ENCODE data around the gene RAC2.

The RAC2 gene

GRCh38 chr22:37218771-37219411, 25.2 kb downstream of the RAC2 start:
- DNase-seq: peak; percentile 61

GRCh38 chr22:37218399-37218770, 25.7 kb downstream of the RAC2 start:
- DNase-seq: no peak

DNA sequence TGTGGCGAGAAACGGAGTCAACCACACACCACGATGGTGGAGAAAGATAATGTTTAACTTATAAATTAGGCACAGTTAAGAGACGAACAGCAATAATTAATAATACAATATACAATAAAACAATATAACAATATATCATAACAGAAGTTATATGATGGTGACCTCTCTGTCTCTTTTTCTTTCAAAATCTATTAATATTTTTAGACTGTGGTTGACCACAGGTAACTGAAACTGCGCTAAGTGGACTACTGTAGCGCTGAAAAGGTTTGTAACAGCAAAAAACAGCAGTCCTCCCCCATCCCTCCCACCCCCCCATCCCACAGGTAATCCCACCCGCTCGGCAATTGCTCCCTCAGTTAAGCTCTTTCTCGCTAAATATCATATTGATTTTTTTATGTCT, 28.2 kb downstream of the RAC2 start:
- DNase-seq: no peak

GRCh38 chr22:37214731-37215030, 29.4 kb downstream of the RAC2 start:
- no peak for DNase-seq

DNA sequence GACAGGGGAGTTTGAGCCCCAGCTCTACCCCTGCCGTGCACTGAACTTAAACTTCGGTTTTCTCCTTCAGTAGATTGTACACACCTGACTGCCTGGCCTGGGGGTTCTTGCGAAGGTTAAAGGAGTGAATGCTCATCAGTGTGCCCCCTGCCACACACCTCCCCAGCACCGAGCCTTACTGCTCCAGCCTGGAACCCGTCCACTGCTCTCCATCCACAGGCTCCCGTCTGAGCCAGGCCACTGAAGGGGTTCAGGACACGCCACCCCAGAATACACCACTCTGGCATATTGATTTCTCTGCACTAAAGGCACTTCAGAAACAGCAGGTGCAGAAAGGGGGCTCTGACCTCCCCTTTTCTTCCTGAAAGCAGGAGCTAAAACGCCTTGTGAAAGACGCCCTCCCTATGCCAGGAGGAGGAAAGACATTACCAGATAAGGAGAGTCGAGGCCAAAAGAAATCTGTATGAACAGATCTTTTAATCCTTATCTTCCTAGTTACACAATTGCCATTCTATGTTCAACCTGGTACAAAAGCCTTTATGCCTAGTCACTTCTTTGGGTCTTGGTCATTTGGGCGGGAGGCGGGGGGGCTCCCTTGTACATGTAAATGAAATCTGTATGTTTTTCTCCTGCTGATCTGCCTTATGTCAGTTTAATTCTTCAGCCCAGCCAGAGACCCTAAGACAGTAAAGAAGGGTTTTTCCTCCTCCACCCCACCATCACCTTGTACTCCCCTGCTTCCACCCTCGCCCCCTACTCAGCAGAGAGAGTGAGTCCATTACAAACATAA, 29.9 kb downstream of the RAC2 start:
- DNase-seq: no peak

- no peak for DNase-seq
Observed at GRCh38 chr22:37213218-37213855, 30.7 kb downstream of the RAC2 start.

DNA sequence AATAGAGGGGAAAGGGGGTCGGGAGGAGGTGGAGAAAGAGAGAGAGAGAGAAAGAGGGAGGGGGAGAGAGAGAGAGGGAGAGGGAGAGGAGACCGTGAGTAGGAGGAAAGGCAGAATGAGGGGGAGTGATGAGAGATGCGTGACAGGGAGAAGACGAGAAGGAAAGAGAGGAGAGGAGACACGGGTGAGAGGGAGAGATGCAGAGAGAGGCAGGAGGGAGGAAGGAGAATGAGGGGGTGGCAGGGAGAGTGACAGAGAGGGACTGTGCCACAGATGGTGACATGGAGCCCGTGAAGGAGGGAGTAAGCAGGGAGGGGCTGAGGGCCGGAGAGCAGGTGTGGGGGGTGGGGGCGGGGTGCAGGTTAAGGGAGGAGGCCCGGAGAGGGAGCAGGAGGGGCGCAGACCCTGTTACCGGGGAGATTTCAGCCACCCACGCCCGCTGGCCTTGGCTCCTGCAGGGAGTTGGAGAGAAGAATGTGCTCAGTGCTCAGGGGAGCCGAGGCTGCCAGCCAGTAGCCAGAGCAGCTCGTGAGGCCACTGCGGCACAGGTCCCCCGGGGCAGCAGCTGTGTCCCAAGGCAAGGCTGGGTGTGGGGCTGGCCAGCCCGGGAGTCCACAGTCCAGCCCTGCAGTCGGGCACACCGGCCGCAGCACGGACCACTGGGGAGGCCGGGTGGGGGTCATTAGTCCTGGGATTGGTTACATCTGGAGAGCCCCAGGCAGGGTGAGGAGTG, 31.7 kb downstream of the RAC2 start, which contains the start of gene SSTR3:
Gene SSTR3, minus strand, starts transcription at position 304 of the 733 bp plus-strand sequence. CDS start 4,674 bp downstream, outside the sequence.
- no peak for DNase-seq

DNA sequence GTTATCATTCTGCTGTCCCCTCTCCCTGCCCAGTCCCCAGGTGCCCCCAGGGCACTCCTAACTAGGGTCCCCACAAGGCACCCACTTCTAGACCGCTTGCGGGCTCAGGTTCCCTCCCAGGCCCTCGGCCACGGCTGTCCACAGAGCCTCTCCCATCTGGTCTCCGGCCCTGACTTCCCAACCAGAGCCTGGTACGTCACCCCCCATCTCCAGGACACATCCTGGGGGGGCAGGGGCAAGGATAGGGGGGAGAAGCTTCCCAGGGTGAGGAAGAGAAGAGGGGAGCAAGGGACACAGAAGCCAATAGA, 32.2 kb downstream of the RAC2 start:
- DNase-seq: no peak

DNA sequence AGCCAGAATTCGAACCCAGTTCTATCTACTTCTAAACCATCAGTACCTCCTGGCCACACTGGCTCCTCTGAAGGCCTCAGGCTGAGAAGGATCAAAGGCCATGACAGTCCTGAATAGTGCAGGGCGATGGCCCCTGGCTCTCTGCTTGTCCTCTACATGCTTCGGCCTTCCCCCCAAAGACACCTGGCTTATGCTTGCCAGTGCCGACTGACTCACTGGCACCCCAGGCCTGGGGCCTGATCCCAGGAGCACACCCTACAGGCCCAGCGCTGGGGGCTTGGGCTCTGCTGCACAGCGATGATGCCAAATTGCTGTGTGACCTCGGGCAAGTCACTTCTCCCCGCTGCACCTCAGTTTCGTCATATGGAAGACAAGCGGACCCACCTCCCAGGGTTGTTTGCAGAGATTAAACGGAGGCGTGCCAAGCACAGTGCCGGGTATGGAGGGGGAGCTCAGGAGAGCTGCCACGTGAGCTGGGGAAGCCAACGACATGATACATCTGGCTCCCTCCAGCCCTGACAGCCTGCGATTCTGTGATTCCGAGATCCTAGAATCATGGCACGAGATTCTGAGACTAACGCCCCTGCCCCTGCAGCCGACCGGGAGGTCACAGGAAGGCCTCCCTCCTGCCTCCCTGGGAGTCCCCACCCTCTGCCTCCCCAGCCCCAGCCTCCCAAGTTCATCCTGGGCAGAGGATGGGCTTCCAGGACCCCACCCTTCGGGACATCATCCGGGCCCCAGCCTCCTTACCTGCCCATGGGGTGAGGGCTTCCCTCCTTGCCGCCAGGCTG, 32.8 kb downstream of the RAC2 start:
- no peak for DNase-seq

DNA sequence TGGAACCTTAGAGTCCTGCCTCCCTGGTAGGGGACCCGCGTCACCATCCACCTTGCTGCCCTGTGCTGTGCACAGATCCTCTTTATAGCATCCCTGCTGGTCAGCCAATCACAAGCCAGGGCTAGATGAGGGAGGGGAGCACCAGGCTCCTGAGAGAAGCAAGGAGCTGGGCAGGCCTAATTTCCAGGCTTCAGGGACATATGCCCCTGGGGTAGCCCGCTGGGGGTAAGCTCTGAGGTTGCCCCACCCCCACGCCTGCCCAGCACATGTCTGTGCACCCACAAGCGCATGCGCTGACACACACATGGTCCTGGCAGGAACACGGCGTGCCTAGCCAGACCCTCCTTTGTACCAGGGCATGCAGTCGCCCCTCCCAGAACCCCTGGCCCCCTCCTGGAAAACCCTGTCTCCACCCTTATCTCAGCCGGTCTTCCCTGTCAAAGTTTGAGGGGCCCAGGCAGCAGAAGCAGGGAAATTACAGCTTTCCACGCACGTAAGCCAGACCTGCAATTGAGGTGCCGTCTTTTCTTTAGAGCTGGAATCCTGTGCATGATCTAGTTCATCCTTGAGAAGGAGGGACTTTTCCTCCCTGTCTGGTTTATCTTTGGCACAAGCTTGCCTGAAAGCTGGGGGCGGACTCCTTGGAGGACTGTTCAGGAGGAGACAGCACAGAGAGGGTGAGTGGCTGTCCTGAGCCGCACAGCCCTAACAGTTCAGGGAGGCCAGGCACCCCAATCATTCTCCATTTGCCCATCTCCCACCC, 33.8 kb downstream of the RAC2 start:
- DNase-seq: no peak

DNA sequence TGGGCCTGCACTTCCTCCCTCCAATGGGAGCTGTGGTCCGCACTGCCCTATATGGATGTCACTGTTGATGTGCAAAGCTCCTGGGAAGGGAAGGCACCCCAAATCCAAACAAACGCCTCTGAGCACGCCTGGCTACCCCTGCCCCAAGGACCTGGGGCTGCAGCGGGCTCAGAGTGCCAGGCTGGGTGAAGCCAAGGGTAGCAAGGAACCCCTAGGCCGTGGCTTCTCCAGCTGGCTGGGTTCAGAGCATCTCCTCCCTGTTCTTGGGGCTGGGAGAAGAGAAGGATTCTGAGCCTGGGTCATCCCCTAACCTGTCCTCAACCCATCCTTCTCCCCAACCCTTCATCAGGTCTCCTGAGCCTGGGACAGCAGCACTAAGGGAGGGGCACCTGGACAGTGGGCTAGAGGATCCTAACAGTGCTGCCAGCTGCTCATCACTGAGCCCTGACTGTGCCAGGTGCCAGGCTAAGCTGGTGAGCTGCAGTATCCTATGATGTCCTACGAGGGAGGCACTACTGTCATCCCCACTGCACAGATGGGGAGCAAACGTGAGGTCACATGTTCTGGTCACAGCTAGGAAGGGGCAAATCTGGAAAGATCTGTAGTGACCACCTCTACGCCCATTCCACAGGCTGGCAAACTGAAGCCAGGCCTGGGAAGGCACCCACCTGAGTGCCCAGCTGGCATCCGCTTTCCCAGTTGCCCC, 34.8 kb downstream of the RAC2 start:
- no peak for DNase-seq

- DNase-seq: no peak
Observed at GRCh38 chr22:37208401-37209139, 35.5 kb downstream of the RAC2 start.

- no peak for DNase-seq
Observed at GRCh38 chr22:37207981-37208380, 36.1 kb downstream of the RAC2 start.

GRCh38 chr22:37206841-37207821, 36.9 kb downstream of the RAC2 start:
- DNase-seq: no peak

- DNase-seq: no peak
Observed at GRCh38 chr22:37206118-37206840, 37.8 kb downstream of the RAC2 start.

DNA sequence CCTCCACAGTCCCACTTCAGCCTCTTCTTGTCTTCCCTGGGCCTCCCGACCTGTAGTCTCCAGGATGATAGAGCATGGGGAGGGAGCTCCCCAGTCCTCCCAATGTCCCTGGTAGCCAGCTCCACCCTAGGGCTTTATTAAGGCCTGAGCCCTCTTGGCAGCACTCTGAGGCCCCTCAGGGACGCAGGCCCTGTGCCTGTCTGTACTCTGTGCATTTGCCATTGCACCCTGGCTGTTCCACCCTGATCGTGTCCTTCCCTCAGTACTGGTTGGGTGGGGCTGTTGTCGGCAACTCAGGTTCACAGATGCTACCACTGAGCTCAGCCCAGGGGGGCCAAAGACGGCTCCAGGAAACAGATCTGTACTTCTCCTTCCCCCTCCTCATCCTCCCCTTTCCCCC, 39.0 kb downstream of the RAC2 start:
- DNase-seq: no peak

DNA sequence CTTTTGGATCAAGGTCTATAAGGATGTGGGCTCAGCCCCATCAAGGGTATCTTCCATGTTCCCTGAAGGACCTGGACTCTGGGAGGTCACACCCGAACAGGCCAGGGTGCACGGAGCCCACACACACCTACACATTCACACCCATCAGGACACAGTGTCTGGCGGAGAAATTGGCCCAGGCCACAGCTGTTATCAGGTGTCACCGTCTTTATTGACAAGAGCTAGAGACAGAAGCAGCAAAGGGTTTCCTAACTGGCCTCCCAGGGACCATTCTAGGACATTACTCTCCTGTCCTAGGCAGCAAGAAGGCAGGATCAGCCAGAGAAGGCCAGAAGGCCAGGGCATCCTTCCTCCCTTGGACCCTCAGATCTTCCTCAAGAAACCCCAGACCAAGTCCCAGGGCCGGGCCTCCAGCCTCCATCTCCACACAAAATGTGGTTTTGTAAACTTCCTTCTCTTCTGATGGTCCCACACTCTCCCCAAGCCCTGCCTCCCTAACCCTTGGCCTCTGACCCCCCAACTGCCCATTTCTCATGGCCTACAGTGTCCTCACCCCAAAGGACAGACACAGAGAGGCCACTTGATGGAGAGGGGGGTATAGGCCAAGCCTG, 39.9 kb downstream of the RAC2 start:
- DNase-seq: no peak

- no peak for DNase-seq
Observed at GRCh38 chr22:37203354-37204044, 40.6 kb downstream of the RAC2 start.

Measured in activated CD4-positive, alpha-beta T cell treated with anti-CD3 and anti-CD28 coated beads, Interleukin-2, Interleukin-6, amounts not matched to agents 100 ng/mL and 50 ng/mL, durations not matched to agents 16 hours and 8 hours (primary cell).